ENCODE data around the gene APBB2.

- no peak for TF ChIP-seq CTCF (IDR thresholded peaks at IDR 0.05)
- TF ChIP-seq POLR2A (IDR thresholded peaks at IDR 0.05) = no peak
These were observed 137.9 kb downstream of the APBB2 start for GRCh38 chr4:41076481-41076880.
